Measurements from ENCODE around the gene STPG4. TPM values are rescaled to one million over a fixed set of nuclear protein-coding genes. Genes with fewer than 3 reads are reported as not detected.

The STPG4 gene
- total and polyA plus RNA-seq, 2 of the 8 experiments (the other 6 are each of a cell fraction or from before 2014, with no cell fraction given) = 0.28 TPM; not detected in 1

DNA sequence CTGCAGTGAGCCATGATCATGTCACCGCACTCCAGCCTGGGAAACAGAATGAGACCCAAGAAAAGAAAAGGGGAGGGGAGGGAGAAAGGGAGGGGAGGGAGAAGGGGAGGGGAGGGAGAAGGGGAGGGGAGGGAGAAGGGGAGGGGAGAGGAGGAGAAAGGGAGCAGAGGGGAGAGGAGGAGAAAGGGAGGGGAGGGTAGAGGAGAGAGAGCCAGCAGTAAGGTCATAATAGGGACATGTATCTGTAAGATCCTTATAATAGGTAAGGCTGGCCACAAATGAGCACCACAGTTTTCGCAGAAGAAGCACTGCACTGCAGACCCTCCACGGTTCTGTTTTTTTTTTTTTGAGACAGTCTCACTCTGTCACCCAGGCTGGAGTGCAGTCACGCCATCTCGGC is 62.6 kb downstream of the STPG4 start:
- ChIA-PET POLR2A (ENCODE audit: partially characterized antibody) (no interaction called here), CTCF (ENCODE audit: partially characterized antibody) (interaction anchor here (1.5 kb wide), 1 partner anchor 23 kb away, joined by 4 read pairs; no protein-coding TSS in a partner anchor)
- no peaks in the 10 kb centered on the region for H3K36me3 ChIP-seq (ENCODE audit: control insufficient read depth in 2 of 4, insufficient read depth in 4 of 4, low read length in 3 of 4)
- 84% methylated on average over 5 of the region's 5 CpGs; no CpG with 5 or more reads in 1 of the 2 experiments for WGBS, 2 experiments (ENCODE audit: extremely low coverage in 1 of 2, insufficient coverage in 1 of 2, insufficient read length in 1 of 2, insufficient replicate concordance in 2 of 2, low coverage in 1 of 2, low lambda C conversion rate in 2 of 2, missing lambda C conversion rate in 1 of 2)
- H3K56ac ChIP-seq (replicated peaks; ENCODE audit: insufficient read length, low read depth, low read length) = no peak overlapping the region
- H2BK15ac ChIP-seq (ENCODE audit: low read length) = no peak overlapping the region
- H4K91ac ChIP-seq (replicated peaks; ENCODE audit: insufficient read length, low read length) = no peak overlapping the region
- H2AK5ac ChIP-seq (ENCODE audit: low read depth, low read length) = no peak overlapping the region
- H3K23me2 ChIP-seq (ENCODE audit: low read depth, low read length) = no peaks in the 10 kb centered on the region
- H2BK12ac ChIP-seq (ENCODE audit: low read depth, low read length) = no peak overlapping the region
- FAIRE-seq = no peak
- H4K8ac ChIP-seq (ENCODE audit: extremely low read depth, insufficient read depth, low read length) = no peak overlapping the region
- no peaks in the 10 kb centered on the region for H3K79me2 ChIP-seq (ENCODE audit: control insufficient read depth in 1 of 2, insufficient read depth in 2 of 2, low read length in 2 of 2)
- no peak for TF ChIP-seq SP4 (IDR thresholded peaks at IDR 0.05; ENCODE audit: low read length)
- TF ChIP-seq TAF7 (optimal IDR thresholded peaks at IDR 0.05; ENCODE audit: borderline replicate concordance, low read depth, low read length) = no peak
- TF ChIP-seq, protein P1, sequence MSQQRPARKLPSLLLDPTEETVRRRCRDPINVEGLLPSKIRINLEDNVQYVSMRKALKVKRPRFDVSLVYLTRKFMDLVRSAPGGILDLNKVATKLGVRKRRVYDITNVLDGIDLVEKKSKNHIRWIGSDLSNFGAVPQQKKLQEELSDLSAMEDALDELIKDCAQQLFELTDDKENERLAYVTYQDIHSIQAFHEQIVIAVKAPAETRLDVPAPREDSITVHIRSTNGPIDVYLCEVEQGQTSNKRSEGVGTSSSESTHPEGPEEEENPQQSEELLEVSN (IDR thresholded peaks at IDR 0.05) = no peak
- TF ChIP-seq CTBP2 (IDR thresholded peaks at IDR 0.05; ENCODE audit: borderline replicate concordance, insufficient read depth, insufficient read length, low read length) = no peak
- no peak for TF ChIP-seq BCL11A (IDR thresholded peaks at IDR 0.05; ENCODE audit: low read depth in 2 of 2, low read length in 2 of 2)
- TF ChIP-seq CEBPB (IDR thresholded peaks at IDR 0.05; ENCODE audit: low read depth, low read length) = no peak
- TF ChIP-seq, protein P2, sequence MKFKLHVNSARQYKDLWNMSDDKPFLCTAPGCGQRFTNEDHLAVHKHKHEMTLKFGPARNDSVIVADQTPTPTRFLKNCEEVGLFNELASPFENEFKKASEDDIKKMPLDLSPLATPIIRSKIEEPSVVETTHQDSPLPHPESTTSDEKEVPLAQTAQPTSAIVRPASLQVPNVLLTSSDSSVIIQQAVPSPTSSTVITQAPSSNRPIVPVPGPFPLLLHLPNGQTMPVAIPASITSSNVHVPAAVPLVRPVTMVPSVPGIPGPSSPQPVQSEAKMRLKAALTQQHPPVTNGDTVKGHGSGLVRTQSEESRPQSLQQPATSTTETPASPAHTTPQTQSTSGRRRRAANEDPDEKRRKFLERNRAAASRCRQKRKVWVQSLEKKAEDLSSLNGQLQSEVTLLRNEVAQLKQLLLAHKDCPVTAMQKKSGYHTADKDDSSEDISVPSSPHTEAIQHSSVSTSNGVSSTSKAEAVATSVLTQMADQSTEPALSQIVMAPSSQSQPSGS (IDR thresholded peaks at IDR 0.05; ENCODE audit: low read length) = no peak
- no peak for TF ChIP-seq EGR1 (IDR thresholded peaks at IDR 0.05; ENCODE audit: borderline replicate concordance, low read depth, low read length)
- TF ChIP-seq CHD2 (IDR thresholded peaks at IDR 0.05; ENCODE audit: low read length) = no peak
- no peak overlapping the region for H3K18ac ChIP-seq (ENCODE audit: extremely low read depth, low read length)
- no peaks in the 10 kb centered on the region; a peak in 2 of 7 replicates for H3K27me3 ChIP-seq (replicated peaks in 1 of 4; ENCODE audit: control insufficient read depth in 3 of 4, extremely low read depth in 1 of 4, insufficient read depth in 3 of 4, low read length in 3 of 4)
- H2BK120ac ChIP-seq (replicated peaks; ENCODE audit: low read depth, low read length) = no peak overlapping the region
- DNase-seq (ENCODE audit: low read depth in 1 of 2, low spot score in 2 of 2) = no peak
- no peak overlapping the region for H3K9ac ChIP-seq (replicated peaks in 1 of 4; ENCODE audit: extremely low read depth in 1 of 4, low read depth in 3 of 4, low read length in 3 of 4)
- no peak overlapping the region for H2BK5ac ChIP-seq (ENCODE audit: low read depth, low read length)
- no peaks in the 10 kb centered on the region for H3K9me3 ChIP-seq (ENCODE audit: insufficient read depth in 2 of 2, low read depth in 1 of 2, low read length in 1 of 2)
- H3K4ac ChIP-seq (replicated peaks; ENCODE audit: insufficient read length, low read depth, low read length) = no peak overlapping the region
- no peak overlapping the region for H2BK20ac ChIP-seq (ENCODE audit: low read length)
- peaks cover 0 to 6% (median 0%) of the 10 kb centered on the region in 4 experiments; a peak in 2 of 7 replicates for H3K4me1 ChIP-seq (replicated peaks in 1 of 4; ENCODE audit: control insufficient read depth in 3 of 4, insufficient read depth in 4 of 4, low read length in 3 of 4)
- no peak overlapping the region for H3K27ac ChIP-seq (ENCODE audit: low read depth, low read length)
- no peak overlapping the region for H2AFZ ChIP-seq (ENCODE audit: low read length)
- H3K4me3 ChIP-seq (ENCODE audit: extremely low read depth in 1 of 4, insufficient read depth in 2 of 4, low read depth in 3 of 4, low read length in 4 of 4) = no peak overlapping the region
- no peak overlapping the region for H3K14ac ChIP-seq (ENCODE audit: insufficient read length)
- H4K5ac ChIP-seq (ENCODE audit: insufficient read length, low read depth, low read length) = no peak overlapping the region
- H3K79me1 ChIP-seq (ENCODE audit: low read depth, low read length) = no peaks in the 10 kb centered on the region
- peaks cover 0 to 2% of the 10 kb centered on the region in 2 experiments for H4K20me1 ChIP-seq (replicated peaks in 1 of 2; ENCODE audit: control insufficient read depth in 1 of 2, insufficient read depth in 2 of 2, low read length in 2 of 2)
- H3K4me2 ChIP-seq (ENCODE audit: insufficient read depth in 1 of 2, low read depth in 2 of 2, low read length in 2 of 2) = no peak overlapping the region
- no peak overlapping the region for H3K23ac ChIP-seq (ENCODE audit: insufficient read length)

Measured in H1 (cell line).